PC-3 (cell line): ENCODE measurements around the gene CZIB. TPM values are rescaled to one million over a fixed set of nuclear protein-coding genes. Genes with fewer than 3 reads are reported as not detected.

ENCODE experiments used
- ATAC-seq: fragments of 200-7000 bp; cut with Tn5 transposase; 2 replicates; pipeline ENCODE4 v1.9.1; 2020; ENCODE audit warnings: mild to moderate bottlenecking, moderate library complexity
- BruUV-seq: library from RNA; stranded (reverse); fragments of 400-500 nt; replicated peaks from 2 replicates; lab custom pipeline; 2021; lab: Mats Ljungman, UMichigan
- CTCF ChIA-PET: fragments of 300-600 bp; sonication (Branson Sonifier 250); formaldehyde crosslinking; loops from one replicate; lab custom pipeline; 2022; ENCODE audit warnings: antibody characterized with exemption; lab: Charles Lee
- POLR2A ChIA-PET: fragments of 300-600 bp; sonication (Branson Sonifier 250); formaldehyde crosslinking; loops from one replicate; lab custom pipeline; 2022; ENCODE audit warnings: antibody characterized with exemption; ENCODE audit not compliant: unreplicated experiment; lab: Charles Lee
- DNase-seq: peaks from one replicate; pipeline ENCODE4 v3.0.0-alpha.2; 2015
- H2AFZ ChIP-seq: fragments of 300-600 bp; sonication (generic); 2 replicates; pipeline ENCODE4 v1.6.0; 2016; ENCODE audit warnings: antibody characterized with exemption, low read length
- H3F3A ChIP-seq: fragments of 300-600 bp; sonication (generic); one replicate; pipeline ENCODE4 v1.6.0; 2017; ENCODE audit warnings: antibody characterized with exemption, low read length, control low read depth, mild to moderate bottlenecking; ENCODE audit not compliant: unreplicated experiment
- H3K27ac ChIP-seq: fragments of 300-600 bp; sonication (generic); 2 replicates; pipeline ENCODE4 v1.5.1; 2016; ENCODE audit warnings: mild to moderate bottlenecking, low read length
- H3K27me3 ChIP-seq: fragments of 300-600 bp; sonication (generic); 2 replicates; pipeline ENCODE4 v1.6.1; 2016; ENCODE audit warnings: low read length, mixed read lengths
- H3K36me3 ChIP-seq: fragments of 300-600 bp; sonication (generic); 2 replicates; pipeline ENCODE4 v1.6.1; 2016; ENCODE audit warnings: low read depth, mixed run types, low read length, mixed read lengths
- H3K4me1 ChIP-seq: fragments of 300-600 bp; sonication (generic); 2 replicates; pipeline ENCODE4 v1.5.1; 2016; ENCODE audit warnings: low read length; ENCODE audit not compliant: insufficient read depth
- H3K4me2 ChIP-seq: fragments of 300-600 bp; sonication (generic); 2 replicates; pipeline ENCODE4 v1.6.0; 2016; ENCODE audit warnings: low read length
- H3K4me3 ChIP-seq: fragments of 300-600 bp; sonication (generic); 2 replicates; pipeline ENCODE4 v1.5.1; 2016; ENCODE audit warnings: mild to moderate bottlenecking, low read length, mixed read lengths
- H3K79me2 ChIP-seq: fragments of 300-600 bp; sonication (generic); 2 replicates; pipeline ENCODE4 v1.6.1; 2017; ENCODE audit warnings: low read length, mixed read lengths
- H3K9ac ChIP-seq: fragments of 300-600 bp; sonication (generic); 2 replicates; pipeline ENCODE4 v1.6.0; 2016; ENCODE audit warnings: mild to moderate bottlenecking, low read length
- H3K9me2 ChIP-seq: fragments of 300-600 bp; sonication (generic); replicated peaks from 2 replicates; pipeline ENCODE4 v1.6.1; 2016; ENCODE audit warnings: mixed run types, low read length, mixed read lengths
- H3K9me3 ChIP-seq: fragments of 300-600 bp; sonication (generic); 2 replicates; pipeline ENCODE4 v1.6.1; 2016; ENCODE audit warnings: low read length, mixed read lengths
- H4K20me1 ChIP-seq: fragments of 300-600 bp; sonication (generic); 2 replicates; pipeline ENCODE4 v1.6.1; 2016; ENCODE audit warnings: low read length, mixed read lengths
- CTCF ChIP-seq: fragments of 300-600 bp; sonication (generic); conservative IDR thresholded peaks from 2 replicates; pipeline ENCODE4 v1.5.1; 2017; ENCODE audit warnings: antibody characterized with exemption, low read depth, mild to moderate bottlenecking, low read length
- EZH2 ChIP-seq: fragments of 300-600 bp; sonication (generic); IDR thresholded peaks from one replicate; pipeline ENCODE4 v1.6.1; 2017; ENCODE audit warnings: antibody characterized with exemption, mild to moderate bottlenecking, low read length; ENCODE audit not compliant: unreplicated experiment
- EZH2phosphoT487 ChIP-seq: fragments of 300-600 bp; sonication (generic); IDR thresholded peaks from 2 replicates; pipeline ENCODE4 v1.6.1; 2018; ENCODE audit warnings: mild to moderate bottlenecking, antibody characterized with exemption, low read length, borderline replicate concordance
- intact Hi-C: fragments of 100-400 bp; cut with micrococcal nuclease; formaldehyde crosslinking; loops from 2 replicates; pipeline ENCODE4 v1.9.0; 2023
- total RNA-seq: library from RNA; depleted of rRNA; stranded (reverse); fragments of >200 nt; gene quantifications from 2 replicates; pipeline ENCODE4 v1.2.3, GENCODE V29; 2014

The CZIB gene
- total RNA-seq, 1 experiment from 2014 or later: 47.7 TPM

- intact Hi-C loops: no loop called here
- H3K36me3 ChIP-seq: peaks cover 50% of the 10 kb centered on the region
- ChIA-PET CTCF (no interaction called here), POLR2A (no interaction called here)
- H4K20me1 ChIP-seq: no peaks in the 10 kb centered on the region
- no peaks in the 10 kb centered on the region for H3K4me1 ChIP-seq
- TF ChIP-seq CTCF (no peak), EZH2 (no peak), EZH2phosphoT487 (no peak)
- no peaks in the 10 kb centered on the region for H3K9me3 ChIP-seq
- H3K27me3 ChIP-seq: no peaks in the 10 kb centered on the region
- H3K4me2 ChIP-seq: no peak overlapping the region
- H3K27ac ChIP-seq: no peak overlapping the region
- no peak overlapping the region for H2AFZ ChIP-seq
- BruUV-seq: TSS peak; percentile 31
- no peak for ATAC-seq
- no peaks in the 10 kb centered on the region for H3F3A ChIP-seq
- no peak overlapping the region for H3K4me3 ChIP-seq
- no peaks in the 10 kb centered on the region for H3K79me2 ChIP-seq
- H3K9ac ChIP-seq: no peak overlapping the region
- DNase-seq: no peak
- no peaks in the 10 kb centered on the region for H3K9me2 ChIP-seq
These were observed 10.1 kb downstream of the CZIB start for GRCh38 chr1:53210352-53210751.

- POLR2A ChIA-PET: no interaction called here
These were observed 12.7 kb downstream of the CZIB start for GRCh38 chr1:53207726-53208125.

More at GRCh38 chr1:53207726-53208125, 12.7 kb downstream of the CZIB start:
- Histone ChIP-seq H3K4me1 (no peaks in the 10 kb centered on the region), H3K79me2 (no peaks in the 10 kb centered on the region), H3K27me3 (no peaks in the 10 kb centered on the region), H3K27ac (no peak overlapping the region), H3K9ac (no peak overlapping the region), H2AFZ (no peak overlapping the region), H3K9me3 (no peaks in the 10 kb centered on the region), H3K9me2 (no peaks in the 10 kb centered on the region), H3K4me2 (no peak overlapping the region), H3K4me3 (no peak overlapping the region), H3F3A (no peaks in the 10 kb centered on the region), H4K20me1 (no peaks in the 10 kb centered on the region), H3K36me3 (peaks cover 58% of the 10 kb centered on the region)
- no peak for ATAC-seq
- CTCF ChIA-PET: no interaction called here
- no peak for DNase-seq
- intact Hi-C loops: no loop called here
- no TSS peak for BruUV-seq
- TF ChIP-seq CTCF (no peak), EZH2 (no peak), EZH2phosphoT487 (no peak)
